IPS DF 4.7 (cell line): ENCODE results near the gene SPNS1.

Experiments
- DNase-seq: peaks from one replicate; pipeline ENCODE4 v3.0.0-alpha.2; 2013; ENCODE audit warnings: low spot score; ENCODE audit errors: extremely low read depth

Gene SPNS1

GRCh38 chr16:29025218-29025617 is 50.6 kb downstream of the SPNS1 start:
- no peak for DNase-seq

DNA sequence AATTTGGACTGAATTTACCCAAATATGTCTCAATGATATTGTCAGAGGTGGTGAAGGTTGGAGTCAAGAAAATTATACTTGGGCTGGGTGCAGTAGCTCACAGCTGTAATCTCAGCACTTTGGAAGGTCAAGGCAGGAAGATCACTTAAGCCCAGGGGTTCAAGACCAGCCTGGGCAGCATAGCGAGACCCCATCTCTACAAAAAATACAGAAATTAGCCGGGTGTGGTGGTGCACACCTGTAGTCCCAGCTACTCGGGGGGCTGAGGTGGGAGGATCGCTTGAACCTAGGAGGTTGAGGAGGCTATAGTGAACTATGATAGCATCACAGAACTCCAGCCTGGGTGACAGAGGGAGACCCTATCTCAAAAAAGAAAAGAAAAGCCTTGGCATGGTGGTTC is 51.2 kb downstream of the SPNS1 start:
- DNase-seq: no peak

DNA sequence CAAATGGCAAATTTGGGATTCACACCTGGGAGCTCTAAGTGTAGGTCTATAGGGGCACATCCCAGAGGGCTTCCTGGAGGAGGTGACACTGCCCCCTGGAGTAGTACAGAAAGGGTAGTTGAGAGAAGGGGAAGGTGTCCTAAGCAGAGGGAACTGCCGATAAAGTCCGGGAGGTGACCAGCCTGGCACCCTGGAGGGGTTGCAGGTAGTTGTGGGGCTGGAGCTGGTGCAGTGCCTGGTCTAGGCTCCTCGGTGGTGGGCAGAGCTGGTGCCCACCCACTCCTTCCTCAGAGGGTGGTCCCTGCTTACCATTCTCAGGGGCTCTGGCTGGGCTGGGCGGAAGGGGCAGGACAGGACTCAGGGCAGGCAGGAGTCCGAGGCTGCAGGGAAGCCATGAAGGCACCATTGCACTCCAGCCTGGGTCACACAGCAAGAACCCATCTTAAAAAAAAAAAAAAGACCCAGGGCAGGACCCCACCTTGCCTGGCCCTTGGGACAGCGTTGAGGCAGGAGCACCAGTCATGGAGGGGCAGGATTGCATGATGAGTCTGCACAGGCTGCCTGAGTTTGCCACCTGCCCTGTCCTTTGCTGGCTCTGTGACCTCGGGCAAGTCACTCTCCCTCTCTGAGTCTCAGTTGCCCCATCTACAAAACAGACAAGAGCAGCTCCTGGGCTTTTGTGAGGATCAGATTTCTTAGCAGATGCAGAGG is 54.0 kb downstream of the SPNS1 start:
- no peak for DNase-seq

- no peak for DNase-seq
Observed at GRCh38 chr16:29029168-29029994, 54.8 kb downstream of the SPNS1 start.

GRCh38 chr16:29030086-29030840 is 55.7 kb downstream of the SPNS1 start:
- DNase-seq: no peak
